HG03280 (cell line): ENCODE data around the gene NOXA1.

Experiments used
- ATAC-seq: cut with Tn5 transposase; IDR thresholded peaks from one replicate; pipeline ENCODE4 v1.9.1; 2021; ENCODE audit warnings: mild to moderate bottlenecking, moderate library complexity; ENCODE audit not compliant: unreplicated experiment

The NOXA1 gene

GRCh38 chr9:137387891-137388560 is 35.2 kb upstream of the NOXA1 start:
- ATAC-seq: no peak

GRCh38 chr9:137388589-137389427 is 34.4 kb upstream of the NOXA1 start:
- no peak for ATAC-seq

- no peak for ATAC-seq
Observed at GRCh38 chr9:137389428-137389746, 33.8 kb upstream of the NOXA1 start.

- ATAC-seq: no peak
Observed at GRCh38 chr9:137390553-137391410, 32.4 kb upstream of the NOXA1 start.

GRCh38 chr9:137391411-137391754 is 31.8 kb upstream of the NOXA1 start:
- no peak for ATAC-seq

GRCh38 chr9:137392232-137393007 is 30.8 kb upstream of the NOXA1 start:
- no peak for ATAC-seq

- ATAC-seq: no peak
Observed at GRCh38 chr9:137393176-137394150, 29.7 kb upstream of the NOXA1 start.

GRCh38 chr9:137394866-137395665 is 28.1 kb upstream of the NOXA1 start:
- ATAC-seq: no peak

GRCh38 chr9:137395666-137396010 is 27.6 kb upstream of the NOXA1 start:
- no peak for ATAC-seq

- no peak for ATAC-seq
Observed at GRCh38 chr9:137396227-137396626, 27.0 kb upstream of the NOXA1 start.

- ATAC-seq: no peak
Observed at GRCh38 chr9:137396634-137397367, 26.4 kb upstream of the NOXA1 start.

- no peak for ATAC-seq
Observed at GRCh38 chr9:137397675-137398423, 25.3 kb upstream of the NOXA1 start.

GRCh38 chr9:137398561-137399468 is 24.4 kb upstream of the NOXA1 start:
- ATAC-seq: no peak

GRCh38 chr9:137402746-137403145 is 20.4 kb upstream of the NOXA1 start:
- ATAC-seq: no peak

GRCh38 chr9:137403269-137403668 is 19.9 kb upstream of the NOXA1 start:
- ATAC-seq: no peak

GRCh38 chr9:137404961-137405567 is 18.1 kb upstream of the NOXA1 start:
- ATAC-seq: no peak
